IPS-20b (cell line): Measurements from ENCODE around the gene CNOT4.
"Not testable (repeated sequence)": the region's sequence is repeated elsewhere in the genome, so short reads cannot be mapped to it uniquely, and the experiment has no call there.

Experiments
- H3K27ac ChIP-seq: one replicate; pipeline ENCODE4 v1.5.1; 2013; ENCODE audit warnings: low read length
- H3K27me3 ChIP-seq: 2 replicates; pipeline ENCODE4 v1.6.1; 2013; ENCODE audit warnings: mild to moderate bottlenecking, low read length, inconsistent platforms; ENCODE audit not compliant: insufficient read depth
- H3K36me3 ChIP-seq: 2 replicates; pipeline ENCODE4 v1.6.1; 2013; ENCODE audit warnings: low read depth, mild to moderate bottlenecking, inconsistent platforms, low read length, moderate library complexity; ENCODE audit not compliant: insufficient read depth
- H3K4me1 ChIP-seq: 2 replicates; pipeline ENCODE4 v1.6.1; 2013; ENCODE audit warnings: mild to moderate bottlenecking, control low read depth, inconsistent platforms, low read length, moderate library complexity; ENCODE audit not compliant: insufficient read depth
- H3K4me3 ChIP-seq: 2 replicates; pipeline ENCODE4 v1.5.1; 2013; ENCODE audit warnings: mild to moderate bottlenecking, low read length, inconsistent platforms
- H3K9ac ChIP-seq: 2 replicates; pipeline ENCODE4 v1.6.1; 2013; ENCODE audit warnings: low read depth, mild to moderate bottlenecking, inconsistent platforms, low read length, moderate library complexity
- H3K9me3 ChIP-seq: 2 replicates; pipeline ENCODE4 v1.6.1; 2013; ENCODE audit warnings: mild to moderate bottlenecking, low read depth, low read length, inconsistent platforms; ENCODE audit not compliant: insufficient read depth

CNOT4 gene

GRCh38 chr7:135449436-135449835 is 60.5 kb downstream of the CNOT4 start:
- Histone ChIP-seq H3K36me3 (no peaks in the 10 kb centered on the region), H3K27ac (no peak overlapping the region), H3K9me3 (no peaks in the 10 kb centered on the region), H3K9ac (no peak overlapping the region), H3K27me3 (no peaks in the 10 kb centered on the region), H3K4me3 (no peak overlapping the region), H3K4me1 (no peaks in the 10 kb centered on the region)

- no peaks in the 10 kb centered on the region for H3K27me3 ChIP-seq
- no peak overlapping the region for H3K9ac ChIP-seq
- no peak overlapping the region for H3K27ac ChIP-seq
These were observed 61.1 kb downstream of the CNOT4 start for GRCh38 chr7:135448753-135449152.

GRCh38 chr7:135447748-135448147 is 62.2 kb downstream of the CNOT4 start:
- H3K4me1 ChIP-seq = no peaks in the 10 kb centered on the region
- no peak overlapping the region for H3K4me3 ChIP-seq
- H3K9me3 ChIP-seq = no peaks in the 10 kb centered on the region
- no peaks in the 10 kb centered on the region for H3K36me3 ChIP-seq
- no peak overlapping the region for H3K9ac ChIP-seq
- H3K27me3 ChIP-seq = no peaks in the 10 kb centered on the region
- no peak overlapping the region for H3K27ac ChIP-seq

More at GRCh38 chr7:135448753-135449152, 61.1 kb downstream of the CNOT4 start:
- Histone ChIP-seq H3K4me3 (no peak overlapping the region), H3K4me1 (no peaks in the 10 kb centered on the region), H3K36me3 (no peaks in the 10 kb centered on the region), H3K9me3 (no peaks in the 10 kb centered on the region)

- H3K9ac ChIP-seq = no peak overlapping the region
- H3K4me3 ChIP-seq = no peak overlapping the region
- no peaks in the 10 kb centered on the region for H3K9me3 ChIP-seq
- no peaks in the 10 kb centered on the region for H3K4me1 ChIP-seq
- no peak overlapping the region for H3K27ac ChIP-seq
- H3K36me3 ChIP-seq = no peaks in the 10 kb centered on the region
- H3K27me3 ChIP-seq = no peaks in the 10 kb centered on the region
These were observed 64.2 kb downstream of the CNOT4 start for GRCh38 chr7:135445690-135446089.

- not testable (repeated sequence) for H3K4me1 ChIP-seq, H3K27ac ChIP-seq
These were observed 64.6 kb downstream of the CNOT4 start for GRCh38 chr7:135445266-135445665.

GRCh38 chr7:135441791-135442190 is 68.1 kb downstream of the CNOT4 start:
- Histone ChIP-seq H3K9ac (no peak overlapping the region), H3K36me3 (0 out of 2 replicates have a peak, but pooled peaks cover 4% of the 10 kb centered on the region), H3K27me3 (no peaks in the 10 kb centered on the region), H3K9me3 (no peaks in the 10 kb centered on the region), H3K4me1 (no peaks in the 10 kb centered on the region), H3K27ac (no peak overlapping the region), H3K4me3 (no peak overlapping the region)

More at GRCh38 chr7:135445266-135445665, 64.6 kb downstream of the CNOT4 start:
- not testable (repeated sequence) for H3K27me3 ChIP-seq, H3K9me3 ChIP-seq, H3K4me3 ChIP-seq, H3K36me3 ChIP-seq, H3K9ac ChIP-seq

- Histone ChIP-seq H3K9me3 (no peaks in the 10 kb centered on the region), H3K27ac (no peak overlapping the region), H3K27me3 (no peaks in the 10 kb centered on the region), H3K4me1 (no peaks in the 10 kb centered on the region), H3K9ac (no peak overlapping the region), H3K4me3 (no peak overlapping the region), H3K36me3 (peaks cover 14% of the 10 kb centered on the region; the same call in 1 of the 2 replicates)
These were observed 75.9 kb downstream of the CNOT4 start for GRCh38 chr7:135434047-135434446.

- Histone ChIP-seq H3K27me3 (no peaks in the 10 kb centered on the region), H3K9ac (no peak overlapping the region), H3K4me1 (peaks cover 9% of the 10 kb centered on the region; the same call in 1 of the 2 replicates), H3K4me3 (no peak overlapping the region), H3K9me3 (no peaks in the 10 kb centered on the region), H3K27ac (no peak overlapping the region), H3K36me3 (peaks cover 7% of the 10 kb centered on the region; the same call in 1 of the 2 replicates)
These were observed 79.3 kb downstream of the CNOT4 start for GRCh38 chr7:135430626-135431025.

GRCh38 chr7:135428879-135429278 is 81.0 kb downstream of the CNOT4 start:
- no peaks in the 10 kb centered on the region for H3K27me3 ChIP-seq
- H3K9me3 ChIP-seq = no peaks in the 10 kb centered on the region
- H3K9ac ChIP-seq = no peak overlapping the region
- peaks cover 9% of the 10 kb centered on the region; the same call in 1 of the 2 replicates for H3K4me1 ChIP-seq
- no peak overlapping the region for H3K27ac ChIP-seq
- H3K4me3 ChIP-seq = no peak overlapping the region
- no peaks in the 10 kb centered on the region for H3K36me3 ChIP-seq

GRCh38 chr7:135428011-135428410 is 81.9 kb downstream of the CNOT4 start:
- H3K27me3 ChIP-seq = no peaks in the 10 kb centered on the region
- peaks cover 9% of the 10 kb centered on the region; the same call in 1 of the 2 replicates for H3K4me1 ChIP-seq
- no peaks in the 10 kb centered on the region for H3K36me3 ChIP-seq
- H3K9me3 ChIP-seq = no peaks in the 10 kb centered on the region
- H3K27ac ChIP-seq = no peak overlapping the region
- H3K4me3 ChIP-seq = no peak overlapping the region
- H3K9ac ChIP-seq = no peak overlapping the region

GRCh38 chr7:135427166-135427565 is 82.7 kb downstream of the CNOT4 start:
- Histone ChIP-seq H3K27ac (no peak overlapping the region), H3K9me3 (no peaks in the 10 kb centered on the region), H3K36me3 (no peaks in the 10 kb centered on the region), H3K4me3 (no peak overlapping the region), H3K4me1 (peaks cover 9% of the 10 kb centered on the region; the same call in 1 of the 2 replicates), H3K27me3 (no peaks in the 10 kb centered on the region), H3K9ac (no peak overlapping the region)

GRCh38 chr7:135425036-135425435 is 84.9 kb downstream of the CNOT4 start:
- Histone ChIP-seq H3K36me3 (no peaks in the 10 kb centered on the region), H3K4me3 (no peak overlapping the region), H3K9me3 (no peaks in the 10 kb centered on the region), H3K27me3 (no peaks in the 10 kb centered on the region), H3K9ac (no peak overlapping the region), H3K4me1 (peaks cover 19% of the 10 kb centered on the region), H3K27ac (no peak overlapping the region)
